Neural crest cell (in vitro differentiated cells): Measurements from ENCODE around the gene ZNF423. TPM values are rescaled to one million over a fixed set of nuclear protein-coding genes. Genes with fewer than 3 reads are reported as not detected.
"Not testable (repeated sequence)": the region's sequence is repeated elsewhere in the genome, so short reads cannot be mapped to it uniquely, and the experiment has no call there.

Experiments
- DNase-seq: peaks from one replicate; pipeline ENCODE4 v3.0.0; 2021; ENCODE audit warnings: low read depth, mixed read lengths, low spot score
- H3K27ac Mint-ChIP-seq: one replicate; pipeline ENCODE4 v1.8.0; 2021; ENCODE audit warnings: mild to moderate bottlenecking, mixed read lengths; ENCODE audit not compliant: unreplicated experiment
- H3K27me3 Mint-ChIP-seq: 2 replicates; pipeline ENCODE4 v1.8.0; 2021; ENCODE audit warnings: low read depth, mild to moderate bottlenecking, mixed read lengths
- H3K36me3 Mint-ChIP-seq: 2 replicates; pipeline ENCODE4 v1.8.0; 2021; ENCODE audit warnings: low read depth, mild to moderate bottlenecking, mixed read lengths
- H3K4me1 Mint-ChIP-seq: 2 replicates; pipeline ENCODE4 v1.8.0; 2021; ENCODE audit warnings: mixed read lengths
- H3K4me3 Mint-ChIP-seq: one replicate; pipeline ENCODE4 v1.8.0; 2021; ENCODE audit warnings: mild to moderate bottlenecking, mixed read lengths
- H3K9me3 Mint-ChIP-seq: 2 replicates; pipeline ENCODE4 v1.8.0; 2021; ENCODE audit warnings: mixed read lengths
- total RNA-seq: library from RNA; stranded (reverse); gene quantifications from 2 replicates; pipeline ENCODE4 v1.2.1, GENCODE V29; 2021
- TF ChIP-seq, protein P1 (sequence below): fragments of 200-600 bp; sonication (generic); conservative IDR thresholded peaks from 2 replicates; pipeline ENCODE4 v1.5.0; 2021; ENCODE audit warnings: antibody characterized with exemption, mild to moderate bottlenecking

ZNF423 gene
- total RNA-seq, 1 donor from 2014 or later, result 55.4 TPM

DNA sequence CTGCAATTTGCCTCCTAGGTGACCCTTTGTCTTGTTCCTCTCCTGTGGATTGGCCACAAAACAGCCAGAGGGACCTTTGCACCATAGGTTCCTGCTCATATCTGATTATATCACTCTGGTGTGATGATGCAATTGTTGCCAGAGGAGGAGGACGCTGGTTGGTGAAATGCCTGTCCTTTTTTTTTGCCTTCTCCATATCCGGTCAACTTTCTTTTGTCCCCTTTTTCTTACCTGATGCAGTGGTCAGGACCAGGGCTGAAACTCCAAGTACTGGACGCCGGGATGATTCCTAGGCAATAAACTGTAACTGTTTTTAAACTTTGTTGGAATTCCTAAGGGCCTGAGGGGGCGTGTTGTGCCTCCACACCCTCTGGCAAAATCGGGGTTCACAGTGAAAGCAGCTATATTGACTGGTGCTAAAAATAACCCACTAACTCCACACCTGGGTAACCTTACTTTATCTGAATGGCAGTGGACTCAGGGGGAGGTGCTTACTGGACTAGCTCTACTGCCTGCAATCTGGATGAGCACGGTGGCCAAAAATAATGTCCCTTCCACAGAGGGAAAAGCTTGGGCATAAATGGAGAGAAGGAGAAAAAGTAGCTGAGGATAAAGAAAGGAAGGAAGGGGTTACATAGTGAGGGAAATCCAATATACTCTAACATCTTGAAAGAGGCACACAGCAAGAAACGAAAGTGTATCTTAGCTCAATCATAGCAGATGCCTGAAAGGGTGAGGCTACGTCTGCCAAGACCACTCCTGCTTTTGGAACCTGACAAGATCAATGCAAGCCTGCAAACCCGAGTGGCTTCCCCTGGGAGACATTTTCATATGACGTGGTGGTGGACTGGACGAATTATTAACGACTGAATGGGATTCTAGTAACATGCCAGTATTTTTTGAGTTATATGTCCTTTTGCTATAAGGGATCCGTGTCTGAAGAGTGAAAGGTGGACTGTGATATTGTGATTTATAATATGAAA is 28.4 kb upstream of the ZNF423 start:
- H3K36me3 Mint-ChIP-seq, result no peaks in the 10 kb centered on the region
- H3K9me3 Mint-ChIP-seq, result no peaks in the 10 kb centered on the region
- H3K4me3 Mint-ChIP-seq, result no peak overlapping the region
- H3K27ac Mint-ChIP-seq, result no peak overlapping the region
- no peak for DNase-seq
- H3K4me1 Mint-ChIP-seq, result peaks cover 14% of the 10 kb centered on the region
- TF ChIP-seq, protein P1, sequence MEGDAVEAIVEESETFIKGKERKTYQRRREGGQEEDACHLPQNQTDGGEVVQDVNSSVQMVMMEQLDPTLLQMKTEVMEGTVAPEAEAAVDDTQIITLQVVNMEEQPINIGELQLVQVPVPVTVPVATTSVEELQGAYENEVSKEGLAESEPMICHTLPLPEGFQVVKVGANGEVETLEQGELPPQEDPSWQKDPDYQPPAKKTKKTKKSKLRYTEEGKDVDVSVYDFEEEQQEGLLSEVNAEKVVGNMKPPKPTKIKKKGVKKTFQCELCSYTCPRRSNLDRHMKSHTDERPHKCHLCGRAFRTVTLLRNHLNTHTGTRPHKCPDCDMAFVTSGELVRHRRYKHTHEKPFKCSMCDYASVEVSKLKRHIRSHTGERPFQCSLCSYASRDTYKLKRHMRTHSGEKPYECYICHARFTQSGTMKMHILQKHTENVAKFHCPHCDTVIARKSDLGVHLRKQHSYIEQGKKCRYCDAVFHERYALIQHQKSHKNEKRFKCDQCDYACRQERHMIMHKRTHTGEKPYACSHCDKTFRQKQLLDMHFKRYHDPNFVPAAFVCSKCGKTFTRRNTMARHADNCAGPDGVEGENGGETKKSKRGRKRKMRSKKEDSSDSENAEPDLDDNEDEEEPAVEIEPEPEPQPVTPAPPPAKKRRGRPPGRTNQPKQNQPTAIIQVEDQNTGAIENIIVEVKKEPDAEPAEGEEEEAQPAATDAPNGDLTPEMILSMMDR, result no peak
- H3K27me3 Mint-ChIP-seq, result no peaks in the 10 kb centered on the region

DNA sequence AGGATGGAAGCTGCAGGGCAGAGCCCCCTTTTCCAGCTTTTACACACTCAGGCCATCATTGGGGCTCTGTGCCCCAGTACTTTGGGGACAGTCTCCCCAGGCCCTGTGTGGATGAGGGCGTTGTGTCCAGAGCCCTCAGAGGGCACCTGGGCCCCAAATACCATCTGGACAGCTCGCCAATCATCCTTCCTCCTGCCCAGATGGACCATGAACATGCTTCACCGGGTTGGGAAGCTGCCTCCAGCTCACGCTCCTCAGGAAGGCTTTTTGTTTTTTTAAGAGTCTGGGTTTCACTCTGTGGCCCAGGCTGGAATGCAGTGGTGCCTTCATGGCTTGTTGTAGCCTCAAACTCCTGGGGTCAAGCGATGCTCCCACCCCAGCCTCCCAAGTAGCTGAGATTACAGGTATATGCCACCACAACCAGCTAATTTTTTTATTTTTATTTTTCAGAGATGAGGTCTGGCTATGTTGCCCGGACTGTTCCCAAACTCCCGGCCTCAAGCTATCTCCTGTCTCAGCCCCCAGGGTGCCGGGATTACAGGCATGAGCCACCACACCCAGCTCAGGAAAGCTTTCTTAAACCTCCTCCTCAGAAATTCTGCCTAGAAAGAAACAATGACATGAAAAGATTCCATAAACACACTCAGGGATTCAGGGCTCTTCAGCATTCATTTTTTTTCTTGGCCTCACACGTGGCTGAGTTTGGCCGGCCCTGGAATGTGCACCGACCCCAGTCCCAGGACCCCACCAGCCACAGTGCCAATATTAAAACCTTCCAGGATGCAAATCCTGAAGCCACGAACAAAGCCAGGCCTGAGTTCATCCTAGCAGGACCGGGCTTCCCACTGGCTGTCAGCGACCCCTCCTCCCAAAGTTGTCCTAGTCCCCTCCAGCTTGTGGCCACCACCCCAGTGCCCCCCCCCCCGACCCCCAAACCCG is 27.4 kb upstream of the ZNF423 start:
- peaks cover 14% of the 10 kb centered on the region for H3K4me1 Mint-ChIP-seq
- no peaks in the 10 kb centered on the region for H3K27me3 Mint-ChIP-seq
- H3K4me3 Mint-ChIP-seq, result no peak overlapping the region
- H3K9me3 Mint-ChIP-seq, result no peaks in the 10 kb centered on the region
- TF ChIP-seq, protein P1, result no peak
- no peak for DNase-seq
- H3K36me3 Mint-ChIP-seq, result no peaks in the 10 kb centered on the region
- no peak overlapping the region for H3K27ac Mint-ChIP-seq

DNA sequence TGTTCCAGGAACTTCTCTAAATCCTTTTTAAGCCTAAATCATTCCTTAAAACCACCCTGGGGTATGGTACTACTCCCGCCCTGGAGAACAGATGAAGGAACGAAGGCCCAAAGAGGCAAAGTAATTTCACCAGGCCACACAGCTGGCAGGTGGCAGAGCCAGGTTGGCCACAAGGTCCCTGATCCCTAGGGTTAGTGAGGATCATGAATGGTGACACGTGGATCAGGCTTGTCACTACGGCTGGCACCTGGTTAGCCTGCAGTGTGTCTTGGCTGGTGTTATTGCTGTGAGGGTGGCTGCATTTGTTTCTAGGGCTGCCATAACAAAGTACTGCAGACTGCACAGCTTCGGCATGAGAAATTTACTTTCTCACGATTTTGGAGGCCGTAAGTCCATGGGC is 26.0 kb upstream of the ZNF423 start:
- Mint-ChIP-seq H3K4me3 (no peak overlapping the region), H3K27ac (no peak overlapping the region), H3K9me3 (no peaks in the 10 kb centered on the region), H3K4me1 (peaks cover 14% of the 10 kb centered on the region), H3K27me3 (no peaks in the 10 kb centered on the region), H3K36me3 (no peaks in the 10 kb centered on the region)
- TF ChIP-seq, protein P1, result no peak
- no peak for DNase-seq

DNA sequence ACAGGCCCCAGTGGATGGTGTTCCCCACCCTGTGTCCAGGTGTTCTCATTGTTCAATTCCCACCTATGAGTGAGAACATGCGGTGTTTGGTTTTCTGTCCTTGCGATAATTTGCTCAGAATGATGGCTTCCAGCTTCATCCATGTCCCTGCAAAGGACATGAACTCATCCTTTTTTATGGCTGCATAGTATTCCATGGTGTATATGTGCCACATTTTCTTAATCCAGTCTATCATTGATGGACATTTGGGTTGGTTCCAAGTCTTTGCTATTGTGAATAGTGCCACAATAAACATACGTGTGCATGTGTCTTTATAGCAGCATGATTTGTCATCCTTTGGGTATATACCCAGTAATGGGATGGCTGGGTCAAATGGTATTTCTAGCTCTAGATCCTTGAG is 22.6 kb upstream of the ZNF423 start:
- H3K36me3 Mint-ChIP-seq, H3K9me3 Mint-ChIP-seq, H3K27me3 Mint-ChIP-seq, DNase-seq, H3K4me3 Mint-ChIP-seq, H3K27ac Mint-ChIP-seq: not testable (repeated sequence)
- H3K4me1 Mint-ChIP-seq, result peaks cover 12% of the 10 kb centered on the region

DNA sequence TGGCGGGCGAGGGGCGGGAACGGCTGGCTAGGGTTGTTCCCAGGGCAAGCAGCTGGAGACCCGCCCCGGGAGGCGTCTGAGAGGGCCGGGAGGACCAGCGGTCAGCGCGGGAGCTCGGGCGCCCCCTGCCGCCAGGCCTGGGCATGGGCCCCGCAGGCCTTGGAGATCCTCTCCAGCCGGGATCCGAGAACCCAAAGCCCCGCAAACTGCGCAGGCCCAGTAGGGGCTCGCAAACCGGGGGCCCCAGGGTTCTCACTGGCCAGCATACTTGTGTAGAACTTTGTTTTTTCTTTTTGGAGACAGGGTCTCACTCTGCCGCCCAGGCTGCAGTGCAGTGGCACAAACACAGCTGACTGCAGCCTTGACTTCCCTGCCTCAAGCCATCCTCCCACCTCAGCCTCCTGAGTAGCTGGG is 20.8 kb upstream of the ZNF423 start:
- Mint-ChIP-seq H3K27me3 (peaks cover 4% of the 10 kb centered on the region), H3K4me1 (peaks cover 15% of the 10 kb centered on the region), H3K9me3 (no peaks in the 10 kb centered on the region), H3K27ac (no peak overlapping the region), H3K36me3 (no peaks in the 10 kb centered on the region), H3K4me3 (no peak overlapping the region)
- DNase-seq, result peak; percentile 92
- TF ChIP-seq, protein P1, result peak; percentile 98
